ENCODE measurements around the gene NLRP5.

DNA sequence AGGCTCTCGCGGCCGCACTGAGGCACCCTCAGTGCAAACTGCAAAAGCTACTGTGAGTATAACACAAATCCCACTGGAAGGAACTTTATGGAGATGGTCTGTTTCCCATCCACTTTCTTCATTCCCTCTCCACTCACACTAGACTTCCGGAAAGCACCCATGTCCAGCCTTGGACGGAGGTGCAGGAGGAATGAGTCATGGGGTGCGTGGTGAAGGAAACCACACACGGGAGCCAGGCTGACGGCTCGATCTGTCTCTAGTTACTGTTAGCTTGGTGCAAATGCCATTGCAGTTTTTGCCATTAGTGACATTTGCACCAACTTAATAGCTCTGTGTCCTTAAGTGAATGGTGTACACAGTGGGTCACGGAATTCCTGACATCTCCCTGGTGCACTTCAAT lies 24.4 kb upstream of the NLRP5 start:
- TF ChIP-seq, protein P1, sequence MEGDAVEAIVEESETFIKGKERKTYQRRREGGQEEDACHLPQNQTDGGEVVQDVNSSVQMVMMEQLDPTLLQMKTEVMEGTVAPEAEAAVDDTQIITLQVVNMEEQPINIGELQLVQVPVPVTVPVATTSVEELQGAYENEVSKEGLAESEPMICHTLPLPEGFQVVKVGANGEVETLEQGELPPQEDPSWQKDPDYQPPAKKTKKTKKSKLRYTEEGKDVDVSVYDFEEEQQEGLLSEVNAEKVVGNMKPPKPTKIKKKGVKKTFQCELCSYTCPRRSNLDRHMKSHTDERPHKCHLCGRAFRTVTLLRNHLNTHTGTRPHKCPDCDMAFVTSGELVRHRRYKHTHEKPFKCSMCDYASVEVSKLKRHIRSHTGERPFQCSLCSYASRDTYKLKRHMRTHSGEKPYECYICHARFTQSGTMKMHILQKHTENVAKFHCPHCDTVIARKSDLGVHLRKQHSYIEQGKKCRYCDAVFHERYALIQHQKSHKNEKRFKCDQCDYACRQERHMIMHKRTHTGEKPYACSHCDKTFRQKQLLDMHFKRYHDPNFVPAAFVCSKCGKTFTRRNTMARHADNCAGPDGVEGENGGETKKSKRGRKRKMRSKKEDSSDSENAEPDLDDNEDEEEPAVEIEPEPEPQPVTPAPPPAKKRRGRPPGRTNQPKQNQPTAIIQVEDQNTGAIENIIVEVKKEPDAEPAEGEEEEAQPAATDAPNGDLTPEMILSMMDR (IDR thresholded peaks at IDR 0.05), result no peak
- TF ChIP-seq POLR2AphosphoS5 (IDR thresholded peaks at IDR 0.05), result no peak
